Activated naive CD8-positive, alpha-beta T cell treated with anti-CD3 and anti-CD28 coated beads, Interleukin-2, amount 50 U/mL, for 24 hours (primary cell): ENCODE measurements around the gene COPG1.
"Not testable (repeated sequence)": the region's sequence is repeated elsewhere in the genome, so short reads cannot be mapped to it uniquely, and the experiment has no call there.

Experiments
- ATAC-seq: fragments of 150-1000 bp; cut with Tn5 transposase; one replicate; pipeline ENCODE4 v1.10.0; 2021
- DNase-seq: peaks from one replicate; pipeline ENCODE4 v3.0.0; 2021
- H3K27ac Mint-ChIP-seq: one replicate; pipeline ENCODE4 v1.8.0; 2021; ENCODE audit warnings: mild to moderate bottlenecking, mixed read lengths
- H3K27me3 Mint-ChIP-seq: one replicate; pipeline ENCODE4 v1.8.0; 2021; ENCODE audit warnings: mixed read lengths
- H3K36me3 Mint-ChIP-seq: one replicate; pipeline ENCODE4 v1.8.0; 2021; ENCODE audit warnings: low read depth, mixed read lengths
- H3K4me1 Mint-ChIP-seq: one replicate; pipeline ENCODE4 v1.8.0; 2021; ENCODE audit warnings: mixed read lengths
- H3K4me3 Mint-ChIP-seq: one replicate; pipeline ENCODE4 v1.8.0; 2021; ENCODE audit warnings: mild to moderate bottlenecking, moderate library complexity, mixed read lengths
- H3K9me3 Mint-ChIP-seq: one replicate; pipeline ENCODE4 v1.8.0; 2021; ENCODE audit warnings: mixed read lengths

Gene COPG1

DNA sequence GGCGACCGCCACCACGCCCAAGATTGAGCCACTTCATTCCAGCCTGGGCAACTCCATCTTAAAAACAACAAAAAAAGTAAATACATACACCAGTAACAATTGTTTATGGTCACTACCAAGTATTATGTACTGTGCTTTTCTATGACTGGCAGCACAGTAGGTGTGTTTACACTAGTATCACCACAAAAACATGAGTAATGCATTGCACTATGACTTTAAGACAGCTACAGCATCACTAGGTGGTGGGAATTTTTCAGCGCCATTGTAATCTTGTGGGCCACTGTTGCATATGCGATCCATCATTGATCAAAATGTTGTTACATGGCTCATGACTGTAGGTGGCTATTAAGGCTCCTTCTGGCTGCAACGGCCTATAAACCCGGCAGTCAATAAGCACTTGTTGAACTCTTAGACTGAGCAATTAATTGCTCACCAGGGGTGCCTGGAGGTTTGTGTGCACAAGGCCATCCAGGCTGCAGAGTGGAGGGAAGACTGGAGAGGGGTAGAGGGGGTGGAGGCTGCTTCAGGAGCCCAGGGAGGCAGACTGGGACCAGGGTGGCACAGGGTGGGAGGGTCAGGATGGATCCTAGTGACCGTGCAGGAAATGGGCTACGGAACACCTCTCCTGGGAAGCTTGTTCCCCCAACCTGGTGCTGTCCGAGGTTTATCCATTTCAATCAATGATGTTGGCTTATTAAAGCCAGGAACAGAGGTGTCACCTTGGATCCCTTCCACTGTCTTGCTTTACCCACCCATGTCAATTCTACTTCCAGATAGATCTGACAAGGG is 17.9 kb upstream of the COPG1 start:
- peaks cover 27% of the 10 kb centered on the region for H3K4me1 Mint-ChIP-seq
- no peaks in the 10 kb centered on the region for H3K36me3 Mint-ChIP-seq
- ATAC-seq: peak; percentile 26
- H3K27ac Mint-ChIP-seq: no peak overlapping the region
- no peaks in the 10 kb centered on the region for H3K9me3 Mint-ChIP-seq
- H3K4me3 Mint-ChIP-seq: no peak overlapping the region
- no peaks in the 10 kb centered on the region for H3K27me3 Mint-ChIP-seq
- DNase-seq: no peak

GRCh38 chr3:129233538-129233937 is 15.9 kb upstream of the COPG1 start:
- Mint-ChIP-seq H3K27me3 (no peaks in the 10 kb centered on the region), H3K4me1 (peaks cover 25% of the 10 kb centered on the region), H3K27ac (peak overlapping the region; percentile 36), H3K9me3 (no peaks in the 10 kb centered on the region), H3K4me3 (peak overlapping the region; percentile 1), H3K36me3 (no peaks in the 10 kb centered on the region)
- ATAC-seq (no peak), DNase-seq (peak; percentile 16)

DNA sequence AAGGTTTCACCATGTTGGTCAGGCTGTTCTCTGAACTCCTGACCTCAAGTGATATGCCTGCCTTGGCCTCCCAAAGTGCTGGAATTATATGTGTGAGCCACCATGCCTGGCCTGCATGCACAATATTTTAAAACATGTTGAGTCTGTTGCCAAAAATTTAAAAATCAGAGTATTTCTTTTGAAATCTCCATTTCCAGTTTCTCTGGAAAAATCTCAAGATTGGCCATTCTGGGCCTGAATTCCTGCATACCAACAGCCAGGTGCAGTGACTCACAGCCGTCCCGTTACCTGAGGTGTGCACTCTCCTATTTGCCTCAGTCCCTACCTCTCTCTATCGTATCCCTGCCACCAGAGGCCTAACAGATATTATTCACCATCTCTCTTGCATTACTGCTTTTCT is 15.0 kb upstream of the COPG1 start:
- H3K4me3 Mint-ChIP-seq: no peak overlapping the region
- no peaks in the 10 kb centered on the region for H3K9me3 Mint-ChIP-seq
- ATAC-seq (no peak), DNase-seq (no peak)
- no peaks in the 10 kb centered on the region for H3K36me3 Mint-ChIP-seq
- H3K27ac Mint-ChIP-seq: no peak overlapping the region
- H3K4me1 Mint-ChIP-seq: peaks cover 31% of the 10 kb centered on the region
- H3K27me3 Mint-ChIP-seq: no peaks in the 10 kb centered on the region

DNA sequence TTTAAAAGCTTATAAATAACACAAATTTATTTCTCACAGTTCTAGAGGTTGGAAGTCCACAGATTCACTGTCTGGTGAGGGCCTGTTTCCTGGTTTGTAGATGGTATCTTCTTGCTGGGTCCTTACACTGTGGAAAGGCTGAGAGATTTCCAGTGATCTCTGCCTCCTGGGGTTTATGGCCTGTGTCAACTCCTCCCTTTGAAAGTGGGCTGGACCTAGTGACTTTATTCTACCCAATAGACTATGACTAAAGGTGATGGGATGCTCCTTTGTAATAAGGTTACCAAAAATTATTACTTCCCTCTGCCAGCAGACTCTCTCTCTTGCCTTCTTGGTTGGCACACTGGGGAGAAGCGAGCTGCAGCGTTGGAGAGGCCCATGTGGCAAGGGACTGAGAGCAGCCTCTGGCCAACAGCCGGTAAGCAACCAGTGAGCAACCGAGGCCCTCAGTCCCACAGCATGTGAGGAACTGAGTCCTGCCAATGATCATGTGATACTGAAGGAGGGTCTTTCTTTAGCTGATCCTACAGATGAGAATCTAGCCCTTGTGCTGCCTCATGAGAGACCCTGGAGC is 14.0 kb upstream of the COPG1 start:
- no peak for ATAC-seq
- Mint-ChIP-seq H3K27me3 (no peaks in the 10 kb centered on the region), H3K9me3 (no peaks in the 10 kb centered on the region), H3K36me3 (no peaks in the 10 kb centered on the region), H3K4me3 (no peak overlapping the region), H3K27ac (no peak overlapping the region), H3K4me1 (peaks cover 30% of the 10 kb centered on the region)
- DNase-seq: no peak

- ATAC-seq (peak; percentile 79), DNase-seq (peak; percentile 31)
- H3K36me3 Mint-ChIP-seq: no peaks in the 10 kb centered on the region
- no peaks in the 10 kb centered on the region for H3K27me3 Mint-ChIP-seq
- H3K27ac Mint-ChIP-seq: peak overlapping the region; percentile 78
- peaks cover 15% of the 10 kb centered on the region for H3K4me1 Mint-ChIP-seq
- no peaks in the 10 kb centered on the region for H3K9me3 Mint-ChIP-seq
- peak overlapping the region; percentile 20 for H3K4me3 Mint-ChIP-seq
These were observed 10.3 kb upstream of the COPG1 start for GRCh38 chr3:129238945-129239705.

- H3K27ac Mint-ChIP-seq: no peak overlapping the region
- ATAC-seq (no peak), DNase-seq (no peak)
- no peaks in the 10 kb centered on the region for H3K36me3 Mint-ChIP-seq
- peaks cover 13% of the 10 kb centered on the region for H3K4me1 Mint-ChIP-seq
- H3K4me3 Mint-ChIP-seq: no peak overlapping the region
- no peaks in the 10 kb centered on the region for H3K27me3 Mint-ChIP-seq
- no peaks in the 10 kb centered on the region for H3K9me3 Mint-ChIP-seq
These were observed 9.4 kb upstream of the COPG1 start for GRCh38 chr3:129239991-129240390.

GRCh38 chr3:129240436-129240835 is 9.0 kb upstream of the COPG1 start:
- no peak for DNase-seq
- H3K36me3 Mint-ChIP-seq: no peaks in the 10 kb centered on the region

DNA sequence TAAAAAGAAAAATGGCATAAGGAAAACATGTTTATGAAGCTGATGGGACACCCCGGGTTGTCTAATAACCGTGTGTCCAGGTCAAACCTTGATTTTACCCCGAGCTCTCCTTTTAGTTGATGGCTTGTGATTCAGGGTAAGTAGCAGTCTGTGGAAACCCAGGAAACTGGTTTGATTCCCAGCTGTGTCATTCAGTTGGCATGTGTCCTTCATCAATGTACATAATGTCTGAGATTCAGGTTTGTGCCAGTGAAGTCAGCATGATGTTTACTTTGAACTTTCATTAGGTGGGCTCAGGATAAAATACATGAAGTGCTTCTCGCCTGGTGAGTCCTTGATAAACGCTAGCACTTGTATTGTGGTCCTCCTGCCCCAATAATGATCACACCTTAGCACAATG is 4.3 kb upstream of the COPG1 start:
- H3K27ac Mint-ChIP-seq: no peak overlapping the region
- H3K9me3 Mint-ChIP-seq: no peaks in the 10 kb centered on the region
- peaks cover 2% of the 10 kb centered on the region for H3K27me3 Mint-ChIP-seq
- H3K36me3 Mint-ChIP-seq: peaks cover 4% of the 10 kb centered on the region
- no peak overlapping the region for H3K4me3 Mint-ChIP-seq
- ATAC-seq (no peak), DNase-seq (no peak)
- peaks cover 30% of the 10 kb centered on the region for H3K4me1 Mint-ChIP-seq

More at GRCh38 chr3:129240436-129240835, 9.0 kb upstream of the COPG1 start:
- no peak overlapping the region for H3K4me3 Mint-ChIP-seq
- no peak for ATAC-seq
- H3K4me1 Mint-ChIP-seq: peaks cover 17% of the 10 kb centered on the region
- no peaks in the 10 kb centered on the region for H3K27me3 Mint-ChIP-seq
- no peak overlapping the region for H3K27ac Mint-ChIP-seq
- H3K9me3 Mint-ChIP-seq: no peaks in the 10 kb centered on the region

- Mint-ChIP-seq H3K4me3 (peak overlapping the region; percentile 8), H3K4me1 (peaks cover 35% of the 10 kb centered on the region), H3K27ac (peak overlapping the region; percentile 22)
- not testable (repeated sequence) for H3K27me3 Mint-ChIP-seq, H3K36me3 Mint-ChIP-seq, H3K9me3 Mint-ChIP-seq
- ATAC-seq (peak; percentile 76), DNase-seq (peak; percentile 66)
These were observed 3.6 kb upstream of the COPG1 start for GRCh38 chr3:129245641-129246306.

DNA sequence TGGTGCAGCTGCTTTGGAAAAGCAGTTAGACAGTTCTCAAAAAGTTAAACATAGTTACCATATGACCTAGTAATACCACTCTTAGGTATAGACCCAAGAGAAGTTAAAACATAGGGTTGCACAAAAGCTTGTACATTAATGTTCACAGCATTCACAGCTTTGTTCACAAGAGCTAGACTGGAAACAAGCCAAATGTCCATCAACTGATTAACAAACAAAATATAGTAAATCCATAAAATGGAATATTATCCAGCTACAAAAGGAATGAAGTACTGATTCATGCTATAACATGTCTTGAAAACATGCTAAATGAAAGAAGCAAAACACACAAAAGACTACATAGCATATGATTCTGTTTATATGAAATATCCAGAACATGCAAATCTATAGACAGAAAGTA is 2.8 kb upstream of the COPG1 start:
- no peak for DNase-seq
- Mint-ChIP-seq H3K9me3 (no peaks in the 10 kb centered on the region), H3K4me3 (no peak overlapping the region), H3K27me3 (peaks cover 2% of the 10 kb centered on the region), H3K27ac (no peak overlapping the region), H3K4me1 (peaks cover 35% of the 10 kb centered on the region), H3K36me3 (peaks cover 6% of the 10 kb centered on the region)
- ATAC-seq: no peak

DNA sequence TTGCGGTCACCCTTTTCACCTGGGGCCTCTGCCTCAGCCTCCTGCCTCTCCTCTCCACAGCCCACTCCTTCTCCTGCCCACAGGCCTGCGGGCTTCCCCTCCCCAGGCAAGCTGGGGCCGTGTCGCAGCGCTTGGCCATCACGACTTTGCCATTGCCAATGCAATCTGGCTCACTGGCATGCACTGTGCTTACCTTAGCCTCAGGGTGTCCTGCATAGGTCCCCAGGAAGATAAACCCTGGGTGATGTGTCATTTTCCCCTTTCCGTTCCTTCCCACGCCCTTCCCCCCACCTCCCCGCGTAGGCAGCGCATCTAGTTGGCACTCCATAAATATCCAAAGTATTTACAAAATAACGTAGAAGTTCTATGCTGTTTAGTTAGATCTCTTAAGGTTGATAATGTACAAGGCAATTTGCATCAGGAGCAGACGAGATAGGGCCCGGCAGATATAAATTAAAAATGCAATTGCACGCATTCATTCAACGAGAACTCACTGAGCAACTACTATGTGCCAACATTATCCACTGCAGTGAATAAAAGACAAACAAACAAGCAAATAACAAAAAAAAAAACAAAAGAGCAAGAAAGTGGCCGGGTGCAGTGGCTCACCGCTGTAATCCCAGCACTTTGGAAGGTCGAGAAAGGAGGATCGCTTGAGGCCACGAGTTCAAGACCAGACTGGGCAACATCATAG is 973 bp upstream of the COPG1 start:
- H3K27me3 Mint-ChIP-seq: peaks cover 2% of the 10 kb centered on the region
- H3K4me3 Mint-ChIP-seq: peak overlapping the region; percentile 96
- H3K4me1 Mint-ChIP-seq: peaks cover 42% of the 10 kb centered on the region
- ATAC-seq (no peak), DNase-seq (no peak)
- no peaks in the 10 kb centered on the region for H3K9me3 Mint-ChIP-seq
- H3K36me3 Mint-ChIP-seq: peaks cover 21% of the 10 kb centered on the region
- peak overlapping the region; percentile 96 for H3K27ac Mint-ChIP-seq

GRCh38 chr3:129252748-129253147 is 3.3 kb downstream of the COPG1 start:
- ATAC-seq: no peak
- H3K27me3 Mint-ChIP-seq: peaks cover 2% of the 10 kb centered on the region
- H3K36me3 Mint-ChIP-seq: peaks cover 57% of the 10 kb centered on the region

DNA sequence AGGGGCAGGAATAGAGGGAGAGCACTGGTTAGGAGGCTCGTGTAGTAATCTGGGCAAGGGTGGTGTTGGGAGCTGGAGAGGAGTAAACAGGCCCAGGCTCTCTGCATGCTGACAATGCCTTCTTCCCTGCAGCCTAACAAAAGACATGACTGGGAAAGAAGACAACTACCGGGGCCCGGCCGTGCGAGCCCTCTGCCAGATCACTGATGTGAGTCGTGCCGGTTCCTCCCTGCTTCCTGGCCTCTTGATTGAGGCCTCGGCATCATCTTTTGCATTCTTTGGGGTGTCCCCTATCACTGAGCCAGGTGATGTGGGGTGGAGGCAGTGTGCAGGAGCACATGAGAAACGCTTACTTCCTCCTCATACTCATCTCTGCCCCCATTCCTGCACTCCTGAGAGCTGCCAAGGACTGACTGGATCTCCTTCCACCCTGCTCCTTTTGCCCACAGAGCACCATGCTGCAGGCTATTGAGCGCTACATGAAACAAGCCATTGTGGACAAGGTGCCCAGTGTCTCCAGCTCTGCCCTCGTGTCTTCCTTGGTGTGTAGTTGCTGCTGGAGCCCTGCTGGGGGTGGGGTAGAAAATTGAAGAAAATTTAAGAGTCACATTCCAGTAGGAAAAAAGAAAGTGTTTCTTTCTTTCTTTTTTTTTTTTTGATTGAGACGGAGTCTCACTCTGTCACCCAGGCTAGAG is 5.3 kb downstream of the COPG1 start:
- H3K4me1 Mint-ChIP-seq: peaks cover 15% of the 10 kb centered on the region
- H3K27me3 Mint-ChIP-seq: no peaks in the 10 kb centered on the region
- DNase-seq (no peak), ATAC-seq (no peak)
- H3K36me3 Mint-ChIP-seq: peaks cover 62% of the 10 kb centered on the region
- H3K9me3 Mint-ChIP-seq: no peaks in the 10 kb centered on the region
- no peak overlapping the region for H3K27ac Mint-ChIP-seq
- H3K4me3 Mint-ChIP-seq: no peak overlapping the region

More at GRCh38 chr3:129252748-129253147, 3.3 kb downstream of the COPG1 start:
- Mint-ChIP-seq H3K9me3 (no peaks in the 10 kb centered on the region), H3K4me3 (no peak overlapping the region), H3K27ac (peak overlapping the region; percentile 35), H3K4me1 (peaks cover 33% of the 10 kb centered on the region)
- DNase-seq: no peak
